Testis (tissue), 2 donors: Measurements from ENCODE around the gene ITFG2.

Experiments
- POLR2A ChIP-seq: fragments of 450-650 bp; IDR thresholded peaks from one replicate; pipeline ENCODE4 v1.6.1; 2017; ENCODE audit warnings: antibody characterized with exemption, mild to moderate bottlenecking, moderate library complexity
- TF ChIP-seq, protein P1 (sequence below), 3 experiments: fragments of 450-650 bp in 2 of 3; fragments of 200-600 bp in 1 of 3; sonication (generic) in 1 of 3; IDR thresholded peaks; one replicate each; pipeline ENCODE4 v1.5.1; 2016 to 2019; ENCODE audit warnings: antibody characterized with exemption in 3 of 3, mild to moderate bottlenecking in 2 of 3, moderate library complexity in 1 of 3

DNA sequence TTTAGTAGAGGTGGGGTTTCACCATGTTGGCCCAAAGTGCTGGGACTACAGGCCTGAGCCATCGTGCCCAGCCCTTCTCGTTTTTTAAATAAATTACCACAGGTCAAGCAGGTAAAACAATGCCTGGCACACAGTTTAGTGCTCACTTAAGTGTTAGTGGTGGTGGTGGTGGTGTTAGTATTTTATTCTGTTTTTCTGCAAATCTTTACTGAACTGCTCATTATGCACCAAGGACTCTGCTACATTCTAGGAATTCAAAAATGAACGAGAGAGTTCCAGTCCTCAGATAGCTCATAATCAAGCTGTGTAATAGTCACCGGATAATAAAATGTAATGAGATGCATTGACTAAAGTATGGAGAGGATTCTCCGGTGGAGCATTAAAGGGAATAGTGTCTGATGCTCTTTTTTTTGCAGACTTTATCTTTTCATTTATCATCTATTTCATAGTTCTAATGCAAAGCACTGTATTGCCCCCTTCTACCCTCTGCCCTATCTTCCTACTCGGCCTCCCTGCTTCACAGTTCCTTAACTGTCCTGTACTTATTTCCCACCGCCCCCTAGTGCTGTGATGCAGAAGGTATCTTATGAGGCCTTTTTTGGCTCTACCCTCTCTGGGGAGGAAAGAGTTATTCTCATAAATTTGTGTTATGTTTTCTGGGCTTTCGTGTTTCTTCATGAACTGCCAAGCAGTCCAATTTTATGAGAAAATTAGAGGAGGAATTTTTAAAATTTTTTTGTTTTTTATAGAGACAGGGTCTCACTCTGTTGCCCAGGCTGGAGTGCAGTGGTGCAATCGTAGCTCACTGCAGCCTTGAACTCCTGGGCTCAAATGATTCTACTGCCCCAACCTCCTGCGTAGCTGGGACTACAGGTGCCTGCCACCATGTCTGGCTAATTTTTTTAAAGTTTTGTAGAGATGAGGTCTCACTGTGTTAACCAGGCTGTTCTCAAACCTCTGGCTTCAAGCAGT, 1.0 kb downstream of the ITFG2 start:
- TF ChIP-seq, protein P1, sequence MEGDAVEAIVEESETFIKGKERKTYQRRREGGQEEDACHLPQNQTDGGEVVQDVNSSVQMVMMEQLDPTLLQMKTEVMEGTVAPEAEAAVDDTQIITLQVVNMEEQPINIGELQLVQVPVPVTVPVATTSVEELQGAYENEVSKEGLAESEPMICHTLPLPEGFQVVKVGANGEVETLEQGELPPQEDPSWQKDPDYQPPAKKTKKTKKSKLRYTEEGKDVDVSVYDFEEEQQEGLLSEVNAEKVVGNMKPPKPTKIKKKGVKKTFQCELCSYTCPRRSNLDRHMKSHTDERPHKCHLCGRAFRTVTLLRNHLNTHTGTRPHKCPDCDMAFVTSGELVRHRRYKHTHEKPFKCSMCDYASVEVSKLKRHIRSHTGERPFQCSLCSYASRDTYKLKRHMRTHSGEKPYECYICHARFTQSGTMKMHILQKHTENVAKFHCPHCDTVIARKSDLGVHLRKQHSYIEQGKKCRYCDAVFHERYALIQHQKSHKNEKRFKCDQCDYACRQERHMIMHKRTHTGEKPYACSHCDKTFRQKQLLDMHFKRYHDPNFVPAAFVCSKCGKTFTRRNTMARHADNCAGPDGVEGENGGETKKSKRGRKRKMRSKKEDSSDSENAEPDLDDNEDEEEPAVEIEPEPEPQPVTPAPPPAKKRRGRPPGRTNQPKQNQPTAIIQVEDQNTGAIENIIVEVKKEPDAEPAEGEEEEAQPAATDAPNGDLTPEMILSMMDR (IDR thresholded peaks at IDR 0.05) = peak; percentile 54 to 75 (median 55)
- no peak for TF ChIP-seq POLR2A
